Measurements from ENCODE around the gene FOXP2. TPM values are rescaled to one million over a fixed set of nuclear protein-coding genes. Genes with fewer than 3 reads are reported as not detected.

FOXP2 gene
- total and polyA plus RNA-seq, 9 of the 15 experiments (the other 6 are each of a cell fraction or from before 2014, with no cell fraction given) = not detected

GRCh38 chr7:114695182-114695581, 280.6 kb downstream of the FOXP2 start:
- Histone ChIP-seq H3K4me2 (ENCODE audit: insufficient read depth, low read length) (no peak overlapping the region), H3K4me3 (no peak overlapping the region), H3K27me3 (ENCODE audit: control insufficient read depth in 2 of 2, insufficient read depth in 2 of 2, low read length in 2 of 2) (no peaks in the 10 kb centered on the region), H3K9ac (ENCODE audit: insufficient read depth in 1 of 2, low read depth in 2 of 2, low read length in 2 of 2) (no peak overlapping the region), H3K36me3 (ENCODE audit: control insufficient read depth, insufficient read depth, low read length) (no peaks in the 10 kb centered on the region), H3K9me1 (ENCODE audit: control insufficient read depth, insufficient read depth, low read length) (no peaks in the 10 kb centered on the region), H3K9me3 (replicated peaks; ENCODE audit: control insufficient read depth, insufficient read depth, low read depth, low read length) (no peaks in the 10 kb centered on the region), H3K4me1 (replicated peaks in 1 of 2; ENCODE audit: control insufficient read depth in 2 of 2, insufficient read depth in 2 of 2, low read length in 2 of 2) (no peaks in the 10 kb centered on the region), H3K79me2 (ENCODE audit: control insufficient read depth, insufficient read depth, low read length) (no peaks in the 10 kb centered on the region), H4K20me1 (replicated peaks; ENCODE audit: control insufficient read depth, insufficient read depth, low read length) (no peaks in the 10 kb centered on the region), H3K27ac (ENCODE audit: extremely low read depth, low read depth, low read length) (no peak overlapping the region), H2AFZ (ENCODE audit: low read depth, low read length) (no peak overlapping the region)
- ATAC-seq (no peak), FAIRE-seq (no peak), DNase-seq (ENCODE audit: extremely low read depth in 1 of 4, low spot score in 3 of 4) (no peak)
- no peak for TF ChIP-seq RHOXF2B (CRISPR knock-in tag; conservative IDR thresholded peaks at IDR 0.05)
- TF ChIP-seq SNIP1 (IDR thresholded peaks at IDR 0.05; ENCODE audit: low read depth) = no peak
- no peak for TF ChIP-seq ETV5 (CRISPR knock-in tag; IDR thresholded peaks at IDR 0.05; ENCODE audit: low read depth)
- no peak for TF ChIP-seq PBX2 (CRISPR knock-in tag; IDR thresholded peaks at IDR 0.05; ENCODE audit: low read depth)
- TF ChIP-seq PBX2 (tag; conservative IDR thresholded peaks at IDR 0.05; ENCODE audit: low read depth) = no peak
- no peak for TF ChIP-seq MAZ (CRISPR knock-in tag; conservative IDR thresholded peaks at IDR 0.05 in 1 of 2, IDR thresholded peaks at IDR 0.05 in 1 of 2)
- no peak for TF ChIP-seq SRSF7 (optimal IDR thresholded peaks at IDR 0.05; ENCODE audit: low read depth, low read length)
- no peak for TF ChIP-seq MAFF (IDR thresholded peaks at IDR 0.05; ENCODE audit: low read length)
- TF ChIP-seq FOXP1 (CRISPR knock-in tag; IDR thresholded peaks at IDR 0.05) = no peak
- no peak for TF ChIP-seq ESRRB (CRISPR knock-in tag; IDR thresholded peaks at IDR 0.05; ENCODE audit: borderline replicate concordance)
- no peak for TF ChIP-seq HDAC8 (tag; IDR thresholded peaks at IDR 0.05)
- no peak for TF ChIP-seq GTF2B (IDR thresholded peaks at IDR 0.05; ENCODE audit: extremely low read depth, insufficient read length)
- TF ChIP-seq CBX5 (IDR thresholded peaks at IDR 0.05; ENCODE audit: borderline replicate concordance, low read depth) = no peak
- no peak for TF ChIP-seq CXXC5 (CRISPR knock-in tag; IDR thresholded peaks at IDR 0.05)
- in situ Hi-C loops (cut with MboI) (no loop called here), intact Hi-C loops (cut with micrococcal nuclease) (no loop called here)
- BruUV-seq (replicated peaks) = no TSS peak
- ChIA-PET CTCF (ENCODE audit: low intra/inter-chr PET ratio) (no interaction called here), POLR2A (no interaction called here)
- 2% methylated on average over 4 of the region's 4 CpGs for WGBS (ENCODE audit: insufficient coverage, low coverage, missing lambda C conversion rate)
